K562 (cell line): ENCODE data around the gene MVD.

ENCODE experiments used
- ADNP ChIP-seq: fragments of 200-800 bp; sonication (Bioruptor generic); IDR thresholded peaks from 2 replicates; pipeline ENCODE4 v1.6.1; 2016; ENCODE audit warnings: missing genetic modification characterization, missing compliant biosample characterization
- LEF1 ChIP-seq: fragments of 450-650 bp; IDR thresholded peaks from 2 replicates; pipeline ENCODE4 v1.6.1; 2016; ENCODE audit warnings: mild to moderate bottlenecking
- NFYB ChIP-seq: IDR thresholded peaks from 2 replicates; pipeline ENCODE4 v1.6.1; 2011; ENCODE audit warnings: mild to moderate bottlenecking, moderate library complexity; ENCODE audit not compliant: insufficient read length; ENCODE audit errors: extremely low read depth
- RBBP5 ChIP-seq: fragments of 200-600 bp; sonication (generic); IDR thresholded peaks from 2 replicates; pipeline ENCODE4 v1.6.1; 2012; ENCODE audit warnings: borderline replicate concordance, mild to moderate bottlenecking, low read length, control low read depth, inconsistent platforms; ENCODE audit not compliant: insufficient read depth, poor library complexity, severe bottlenecking
- ZNF133 ChIP-seq: fragments of 250-450 bp; sonication (Bioruptor Pico); IDR thresholded peaks from 2 replicates; pipeline ENCODE4 v1.4.0; 2020; ENCODE audit warnings: mild to moderate bottlenecking
- ZNF354B ChIP-seq: fragments of 250-450 bp; sonication (Bioruptor Pico); IDR thresholded peaks from 2 replicates; pipeline ENCODE4 v1.4.0; 2020
- TF ChIP-seq, protein P1 (sequence below), 3 experiments: IDR thresholded peaks in 2 of 3; conservative IDR thresholded peaks in 1 of 3; 2 replicates each; pipeline ENCODE4 v1.5.1; 2011 to 2012; ENCODE audit warnings: low read length in 3 of 3, mild to moderate bottlenecking in 3 of 3, control low read depth in 2 of 3, improper control_type of control experiment in 1 of 3, inconsistent platforms in 1 of 3, low read depth in 1 of 3, mixed read lengths in 1 of 3, moderate library complexity in 1 of 3; ENCODE audit not compliant: insufficient read depth in 2 of 3
- TF ChIP-seq, protein P2 (sequence below): fragments of 250-450 bp; sonication (Bioruptor Pico); IDR thresholded peaks from 2 replicates; pipeline ENCODE4 v1.5.1; 2021; ENCODE audit warnings: mild to moderate bottlenecking

DNA sequence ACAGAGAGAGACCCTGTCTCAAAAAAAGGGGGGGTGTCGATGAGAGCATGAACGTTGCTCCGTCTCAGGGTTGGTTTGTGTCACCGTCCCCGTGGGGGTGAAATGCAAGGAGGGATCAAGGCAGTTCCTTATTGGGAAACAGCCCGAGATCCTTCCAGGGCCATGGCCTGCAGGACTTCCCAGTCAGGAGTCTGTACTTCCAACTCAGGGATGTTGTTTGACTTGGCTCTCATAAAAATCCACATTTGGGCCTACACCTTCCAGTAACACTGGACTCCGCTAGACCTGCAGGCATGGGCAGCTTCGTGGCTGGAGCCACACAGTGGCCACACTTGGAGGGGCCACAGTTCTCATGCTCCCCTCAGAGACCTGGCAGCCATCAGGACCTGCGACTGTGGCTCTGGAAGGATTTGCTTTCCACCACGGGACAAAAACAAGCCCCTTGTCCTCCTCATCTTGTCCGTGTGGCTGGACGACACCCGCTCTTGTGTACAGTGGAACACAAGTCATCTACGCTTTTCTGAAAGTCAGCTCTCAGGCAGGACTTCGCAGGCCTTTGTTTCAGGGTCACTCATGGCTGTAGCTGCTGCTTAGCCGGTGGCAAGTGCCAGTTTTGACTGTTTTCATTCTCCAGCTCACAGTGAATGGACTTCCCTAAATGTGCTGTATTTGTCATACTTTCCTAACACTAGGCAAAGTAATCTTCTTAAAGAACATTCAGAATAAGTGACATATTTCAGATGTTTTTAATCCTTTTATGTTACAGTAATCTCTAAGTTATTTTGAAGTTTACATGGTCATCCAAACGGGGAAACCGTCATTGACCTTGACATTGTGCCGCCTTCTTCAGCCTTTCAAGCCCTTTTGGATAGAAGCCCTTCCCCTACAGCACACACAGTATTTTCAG, 48.7 kb downstream of the MVD start:
- TF ChIP-seq ZNF354B (CRISPR knock-in tag) (no peak), NFYB (no peak), LEF1 (no peak), ADNP (tag) (no peak), RBBP5 (no peak), ZNF133 (CRISPR knock-in tag) (no peak)
- TF ChIP-seq, protein P1, sequence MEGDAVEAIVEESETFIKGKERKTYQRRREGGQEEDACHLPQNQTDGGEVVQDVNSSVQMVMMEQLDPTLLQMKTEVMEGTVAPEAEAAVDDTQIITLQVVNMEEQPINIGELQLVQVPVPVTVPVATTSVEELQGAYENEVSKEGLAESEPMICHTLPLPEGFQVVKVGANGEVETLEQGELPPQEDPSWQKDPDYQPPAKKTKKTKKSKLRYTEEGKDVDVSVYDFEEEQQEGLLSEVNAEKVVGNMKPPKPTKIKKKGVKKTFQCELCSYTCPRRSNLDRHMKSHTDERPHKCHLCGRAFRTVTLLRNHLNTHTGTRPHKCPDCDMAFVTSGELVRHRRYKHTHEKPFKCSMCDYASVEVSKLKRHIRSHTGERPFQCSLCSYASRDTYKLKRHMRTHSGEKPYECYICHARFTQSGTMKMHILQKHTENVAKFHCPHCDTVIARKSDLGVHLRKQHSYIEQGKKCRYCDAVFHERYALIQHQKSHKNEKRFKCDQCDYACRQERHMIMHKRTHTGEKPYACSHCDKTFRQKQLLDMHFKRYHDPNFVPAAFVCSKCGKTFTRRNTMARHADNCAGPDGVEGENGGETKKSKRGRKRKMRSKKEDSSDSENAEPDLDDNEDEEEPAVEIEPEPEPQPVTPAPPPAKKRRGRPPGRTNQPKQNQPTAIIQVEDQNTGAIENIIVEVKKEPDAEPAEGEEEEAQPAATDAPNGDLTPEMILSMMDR (IDR thresholded peaks at IDR 0.05 in 2 of 3, conservative IDR thresholded peaks at IDR 0.05 in 1 of 3; ENCODE audit: insufficient read depth in 2 of 3, low read depth in 1 of 3, low read length in 3 of 3), result no peak
- TF ChIP-seq, protein P2, sequence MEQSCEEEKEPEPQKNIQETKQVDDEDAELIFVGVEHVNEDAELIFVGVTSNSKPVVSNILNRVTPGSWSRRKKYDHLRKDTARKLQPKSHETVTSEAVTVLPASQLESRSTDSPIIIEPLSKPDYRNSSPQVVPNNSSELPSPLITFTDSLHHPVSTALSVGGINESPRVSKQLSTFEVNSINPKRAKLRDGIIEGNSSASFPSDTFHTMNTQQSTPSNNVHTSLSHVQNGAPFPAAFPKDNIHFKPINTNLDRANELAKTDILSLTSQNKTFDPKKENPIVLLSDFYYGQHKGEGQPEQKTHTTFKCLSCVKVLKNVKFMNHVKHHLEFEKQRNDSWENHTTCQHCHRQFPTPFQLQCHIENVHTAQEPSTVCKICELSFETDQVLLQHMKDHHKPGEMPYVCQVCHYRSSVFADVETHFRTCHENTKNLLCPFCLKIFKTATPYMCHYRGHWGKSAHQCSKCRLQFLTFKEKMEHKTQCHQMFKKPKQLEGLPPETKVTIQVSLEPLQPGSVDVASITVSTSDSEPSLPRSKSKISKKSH (CRISPR knock-in tag), result no peak
